Measurements from ENCODE around the gene DEDD. TPM values are rescaled to one million over a fixed set of nuclear protein-coding genes. Genes with fewer than 3 reads are reported as not detected.

Gene DEDD
- total RNA-seq, 1 experiment from 2014 or later = 39.2 TPM

GRCh38 chr1:161177112-161177935, 44.9 kb upstream of the DEDD start, which contains the start of gene B4GALT3:
B4GALT3 (minus strand) TSS chr1:161177507; CDS start chr1:161176060, 1,447 bp downstream.
- TSS peak; percentile 95 for BruUV-seq (replicated peaks)
- ATAC-seq (peak; percentile 86), DNase-seq (peak; percentile 82)
- peak within 1 kb of the TSS; percentile 87 for H3K4me3 ChIP-seq (ENCODE audit: low read length)
- H3K27me3 ChIP-seq (ENCODE audit: low read length) = no peaks in the 10 kb centered on the region
- ChIA-PET POLR2A (ENCODE audit: unreplicated experiment) (interaction anchor here (0.7 kb wide), 1 partner anchor 14 kb away, joined by 3 read pairs; no protein-coding TSS in a partner anchor), CTCF (interaction anchor here (1.3 kb wide), 1 partner anchor 11 kb away, joined by 5 read pairs; the partner anchor contains the start of gene PPOX)
- H3K36me3 ChIP-seq (ENCODE audit: low read depth, low read length) = peaks cover 27% of the 10 kb centered on the region; the same call in 1 of the 2 replicates
- H3K4me1 ChIP-seq (ENCODE audit: insufficient read depth, low read length) = peaks cover 25% of the 10 kb centered on the region
- no peak for TF ChIP-seq EZH2phosphoT487 (IDR thresholded peaks at IDR 0.05; ENCODE audit: borderline replicate concordance, low read length)
- TF ChIP-seq EZH2 (IDR thresholded peaks at IDR 0.05; ENCODE audit: low read length, unreplicated experiment) = no peak
- TF ChIP-seq CTCF (conservative IDR thresholded peaks at IDR 0.05; ENCODE audit: low read depth, low read length) = no peak
- H3K9ac ChIP-seq (ENCODE audit: low read length) = peak within 1 kb of the TSS; percentile 80
- peak within 1 kb of the TSS; percentile 27 for H3K27ac ChIP-seq (ENCODE audit: low read length)
- H3F3A ChIP-seq (ENCODE audit: low read length, unreplicated experiment) = no peaks in the 10 kb centered on the region
- no peaks in the 10 kb centered on the region for H3K9me3 ChIP-seq (ENCODE audit: low read length)
- H3K9me2 ChIP-seq (replicated peaks; ENCODE audit: low read length) = no peaks in the 10 kb centered on the region
- H3K79me2 ChIP-seq (ENCODE audit: low read length) = peaks cover 19% of the 10 kb centered on the region
- H2AFZ ChIP-seq (ENCODE audit: low read length) = peak within 1 kb of the TSS; percentile 89
- intact Hi-C loops (cut with micrococcal nuclease) = no loop called here
- no peaks in the 10 kb centered on the region for H4K20me1 ChIP-seq (ENCODE audit: low read length)
- peak within 1 kb of the TSS; percentile 94 for H3K4me2 ChIP-seq (ENCODE audit: low read length)

GRCh38 chr1:161176468-161177111, 44.1 kb upstream of the DEDD start:
- peak overlapping the region; percentile 87 for H3K4me3 ChIP-seq (ENCODE audit: low read length)
- H3K79me2 ChIP-seq (ENCODE audit: low read length) = peaks cover 19% of the 10 kb centered on the region
- intact Hi-C loops (cut with micrococcal nuclease) = no loop called here
- no peaks in the 10 kb centered on the region for H3K27me3 ChIP-seq (ENCODE audit: low read length)
- ChIA-PET CTCF (interaction anchor here (1.3 kb wide), 1 partner anchor 11 kb away, joined by 5 read pairs; the partner anchor contains the start of gene PPOX), POLR2A (ENCODE audit: unreplicated experiment) (interaction anchor here (0.7 kb wide), 1 partner anchor 14 kb away, joined by 3 read pairs; no protein-coding TSS in a partner anchor)
- TF ChIP-seq EZH2phosphoT487 (IDR thresholded peaks at IDR 0.05; ENCODE audit: borderline replicate concordance, low read length) (no peak), EZH2 (IDR thresholded peaks at IDR 0.05; ENCODE audit: low read length, unreplicated experiment) (no peak), CTCF (conservative IDR thresholded peaks at IDR 0.05; ENCODE audit: low read depth, low read length) (no peak)
- ATAC-seq (peak; percentile 41), DNase-seq (no peak)
- peaks cover 34% of the 10 kb centered on the region; the same call in 1 of the 2 replicates for H3K36me3 ChIP-seq (ENCODE audit: low read depth, low read length)
- H2AFZ ChIP-seq (ENCODE audit: low read length) = peak overlapping the region; percentile 89
- H3K9me3 ChIP-seq (ENCODE audit: low read length) = no peaks in the 10 kb centered on the region
- no peaks in the 10 kb centered on the region for H3F3A ChIP-seq (ENCODE audit: low read length, unreplicated experiment)
- BruUV-seq (replicated peaks) = no TSS peak
- peak overlapping the region; percentile 80 for H3K9ac ChIP-seq (ENCODE audit: low read length)
- peaks cover 18% of the 10 kb centered on the region for H3K4me1 ChIP-seq (ENCODE audit: insufficient read depth, low read length)
- no peaks in the 10 kb centered on the region for H4K20me1 ChIP-seq (ENCODE audit: low read length)
- peak overlapping the region; percentile 94 for H3K4me2 ChIP-seq (ENCODE audit: low read length)
- no peaks in the 10 kb centered on the region for H3K9me2 ChIP-seq (replicated peaks; ENCODE audit: low read length)
- H3K27ac ChIP-seq (ENCODE audit: low read length) = no peak overlapping the region; the same call in 1 of the 2 replicates

Data from PC-3 (cell line).